ENCODE data around the gene FAM135A. TPM values are rescaled to one million over a fixed set of nuclear protein-coding genes. Genes with fewer than 3 reads are reported as not detected.

The FAM135A gene
- total and polyA plus RNA-seq, 2 of the 13 experiments (the other 11 are each of a cell fraction or from before 2014, with no cell fraction given): 26.9 to 31.5 TPM

DNA sequence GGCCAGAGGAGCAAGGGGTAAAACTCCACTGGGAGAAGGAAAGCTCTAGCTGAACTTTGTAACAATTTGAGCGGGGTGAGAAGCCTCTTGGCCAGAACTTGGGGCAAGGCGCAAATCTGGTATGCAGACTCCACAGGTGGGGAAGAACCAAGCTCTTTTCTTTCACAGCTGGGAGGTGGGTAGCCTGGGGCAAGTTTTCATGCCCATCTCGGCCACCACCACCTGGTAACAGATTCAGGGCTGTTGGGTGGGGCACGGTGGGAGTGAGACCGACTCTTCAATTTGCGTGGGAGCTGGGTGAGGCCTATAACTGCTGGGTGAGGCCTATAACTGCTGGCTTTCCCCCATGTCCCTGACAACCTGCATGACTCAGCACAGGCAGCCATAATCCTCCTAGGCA is 190.9 kb downstream of the FAM135A start:
- POLR2A ChIA-PET: no interaction called here
- Histone ChIP-seq H3K9ac (ENCODE audit: insufficient read depth, low read depth, low read length) (no peak overlapping the region), H2AFZ (ENCODE audit: low read length) (no peak overlapping the region), H3K79me2 (ENCODE audit: insufficient read depth, low read length) (no peaks in the 10 kb centered on the region), H3K9me3 (ENCODE audit: low read length) (no peaks in the 10 kb centered on the region), H3K36me3 (replicated peaks in 1 of 2; ENCODE audit: control insufficient read depth in 1 of 2, insufficient read depth in 2 of 2, low read length in 2 of 2) (no peaks in the 10 kb centered on the region), H3K4me3 (replicated peaks in 1 of 3; ENCODE audit: insufficient read depth in 1 of 3, low read depth in 2 of 3, low read length in 3 of 3) (no peak overlapping the region), H3K27ac (ENCODE audit: extremely low read length, insufficient read depth, low read length) (no peak overlapping the region), H3K27me3 (ENCODE audit: control insufficient read depth in 1 of 2, insufficient read depth in 2 of 2, low read length in 2 of 2) (no peaks in the 10 kb centered on the region; a peak in 1 of 5 replicates), H3K4me1 (ENCODE audit: insufficient read depth, low read length) (no peaks in the 10 kb centered on the region), H3K4me2 (ENCODE audit: low read depth, low read length) (no peak overlapping the region), H4K20me1 (ENCODE audit: insufficient read depth, low read length) (no peaks in the 10 kb centered on the region)
- intact Hi-C loops (cut with micrococcal nuclease; ENCODE audit: unreplicated experiment) (no loop called here), in situ Hi-C loops (cut with HindIII; ENCODE audit: extremely low pct_ligation_motif_present, low pct_unique_long_range_greater_than_20kb) (no loop called here)
- BruUV-seq (replicated peaks): no TSS peak
- TF ChIP-seq ZNF180 (CRISPR knock-in tag; IDR thresholded peaks at IDR 0.05; ENCODE audit: borderline replicate concordance, low read depth) (no peak), KAT7 (CRISPR knock-in tag; IDR thresholded peaks at IDR 0.05; ENCODE audit: borderline replicate concordance) (no peak), ZNF567 (CRISPR knock-in tag; IDR thresholded peaks at IDR 0.05; ENCODE audit: borderline replicate concordance) (no peak), NFIC (IDR thresholded peaks at IDR 0.05; ENCODE audit: low read length) (no peak), ZNF142 (CRISPR knock-in tag; IDR thresholded peaks at IDR 0.05) (no peak), SRF (IDR thresholded peaks at IDR 0.05; ENCODE audit: low read depth, low read length) (no peak), ZSCAN20 (CRISPR knock-in tag; IDR thresholded peaks at IDR 0.05; ENCODE audit: borderline replicate concordance) (no peak), KAT8 (CRISPR knock-in tag; IDR thresholded peaks at IDR 0.05) (no peak), HNRNPK (IDR thresholded peaks at IDR 0.05; ENCODE audit: low read depth, low read length, poor library complexity, severe bottlenecking) (no peak), HNRNPH1 (optimal IDR thresholded peaks at IDR 0.05; ENCODE audit: low read depth, low read length) (no peak), CENPT (CRISPR knock-in tag; IDR thresholded peaks at IDR 0.05; ENCODE audit: low read depth) (no peak), YEATS2 (CRISPR knock-in tag; IDR thresholded peaks at IDR 0.05; ENCODE audit: borderline replicate concordance) (no peak), RNF219 (CRISPR knock-in tag; IDR thresholded peaks at IDR 0.05) (no peak), ZNF530 (CRISPR knock-in tag; IDR thresholded peaks at IDR 0.05; ENCODE audit: low read depth) (no peak)
- no peak; the same call in 2 of the 3 replicates for ATAC-seq
- DNase-seq (ENCODE audit: low spot score): no peak
- CTCF ChIA-PET (ENCODE audit: low intra/inter-chr PET ratio, low total read pairs): no interaction called here
- FAIRE-seq: no peak
- 87% methylated on average over 3 of the region's 6 CpGs for WGBS (ENCODE audit: low lambda C conversion rate)
